ENCODE results near the gene SLITRK4. TPM values are rescaled to one million over a fixed set of nuclear protein-coding genes. Genes with fewer than 3 reads are reported as not detected.
A peak's percentile ranks its signal among the peaks of the same experiment; 100 is the strongest.

The SLITRK4 gene, protein sequence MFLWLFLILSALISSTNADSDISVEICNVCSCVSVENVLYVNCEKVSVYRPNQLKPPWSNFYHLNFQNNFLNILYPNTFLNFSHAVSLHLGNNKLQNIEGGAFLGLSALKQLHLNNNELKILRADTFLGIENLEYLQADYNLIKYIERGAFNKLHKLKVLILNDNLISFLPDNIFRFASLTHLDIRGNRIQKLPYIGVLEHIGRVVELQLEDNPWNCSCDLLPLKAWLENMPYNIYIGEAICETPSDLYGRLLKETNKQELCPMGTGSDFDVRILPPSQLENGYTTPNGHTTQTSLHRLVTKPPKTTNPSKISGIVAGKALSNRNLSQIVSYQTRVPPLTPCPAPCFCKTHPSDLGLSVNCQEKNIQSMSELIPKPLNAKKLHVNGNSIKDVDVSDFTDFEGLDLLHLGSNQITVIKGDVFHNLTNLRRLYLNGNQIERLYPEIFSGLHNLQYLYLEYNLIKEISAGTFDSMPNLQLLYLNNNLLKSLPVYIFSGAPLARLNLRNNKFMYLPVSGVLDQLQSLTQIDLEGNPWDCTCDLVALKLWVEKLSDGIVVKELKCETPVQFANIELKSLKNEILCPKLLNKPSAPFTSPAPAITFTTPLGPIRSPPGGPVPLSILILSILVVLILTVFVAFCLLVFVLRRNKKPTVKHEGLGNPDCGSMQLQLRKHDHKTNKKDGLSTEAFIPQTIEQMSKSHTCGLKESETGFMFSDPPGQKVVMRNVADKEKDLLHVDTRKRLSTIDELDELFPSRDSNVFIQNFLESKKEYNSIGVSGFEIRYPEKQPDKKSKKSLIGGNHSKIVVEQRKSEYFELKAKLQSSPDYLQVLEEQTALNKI
- total RNA-seq (2012; rRNA removed) = not detected in 2 replicates
- not detected in 2 replicates for polyA plus RNA-seq (2012; rRNA removed)
- polyA plus RNA-seq (2012; cell fraction: cytosol; rRNA removed) = not detected in 2 replicates
- polyA plus RNA-seq (2012; cell fraction: nucleus; rRNA removed; ENCODE audit: low replicate concordance) = not detected in 2 replicates
- not detected for Bru-seq, nascent RNA
- BruChase-seq, experiment 1, labeled RNA remaining after a 6-hour chase = percentile 6 among the genes with signal in this experiment
- BruChase-seq, experiment 2, labeled RNA remaining after a 2-hour chase = percentile 6 among the genes with signal in this experiment
- long read RNA-seq = 0 reads

DNA sequence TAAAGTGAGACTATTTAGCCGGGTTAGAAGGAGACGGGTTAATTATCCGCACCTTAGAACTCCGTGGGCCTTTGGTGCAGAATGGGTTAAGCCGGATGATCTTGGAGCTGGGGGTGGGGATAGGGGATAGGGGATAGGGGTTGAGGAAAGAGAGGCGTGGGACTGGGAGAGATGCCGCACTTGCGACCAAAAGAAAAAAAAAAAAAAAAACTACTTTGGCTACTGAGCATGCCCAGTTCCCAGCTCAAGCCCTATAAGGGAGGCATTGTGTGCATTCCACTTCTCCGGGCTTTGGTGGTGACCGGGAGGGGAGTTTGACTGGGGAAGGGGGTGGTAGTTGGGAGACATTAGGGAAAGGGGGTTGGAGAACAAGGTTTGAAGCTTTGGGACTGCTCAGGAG lies at the start of gene SLITRK4:
TSS of gene SLITRK4 (minus strand) at position 187 of the 400 bp plus-strand sequence. CDS start 4,993 bp downstream, outside the sequence.
- no peak within 1 kb of the TSS for H3K23ac ChIP-seq (ENCODE audit: low read depth, low read length)
- no peak within 1 kb of the TSS for H3K4me3 ChIP-seq (ENCODE audit: insufficient read depth, low read depth, low read length)
- no peaks in the 10 kb centered on the region for H3K27me3 ChIP-seq (ENCODE audit: control insufficient read depth, insufficient read depth, low read length)
- intact Hi-C loops (cut with micrococcal nuclease) = no loop called here
- ChIA-PET CTCF (no interaction called here), POLR2A (ENCODE audit: unreplicated experiment) (no interaction called here)
- H2AK5ac ChIP-seq (ENCODE audit: low read depth, low read length) = no peak within 1 kb of the TSS
- H3K36me3 ChIP-seq (ENCODE audit: control insufficient read depth, insufficient read depth, low read length) = no peaks in the 10 kb centered on the region
- H3K4ac ChIP-seq (ENCODE audit: low read depth, low read length) = no peak within 1 kb of the TSS
- H3K9me3 ChIP-seq (ENCODE audit: control insufficient read depth, insufficient read depth, low read length) = peaks cover 11% of the 10 kb centered on the region; the same call in 1 of the 2 replicates
- H3K56ac ChIP-seq (ENCODE audit: extremely low read depth, insufficient read depth, low read length) = no peak within 1 kb of the TSS
- H4K91ac ChIP-seq (ENCODE audit: insufficient read depth, low read depth, low read length) = no peak within 1 kb of the TSS
- H2BK15ac ChIP-seq (ENCODE audit: low read depth, low read length) = no peak within 1 kb of the TSS
- no CpG with 5 or more reads among the region's 10 CpGs for WGBS, 2 experiments (ENCODE audit: extremely low coverage in 2 of 2, insufficient read length in 1 of 2)
- H3K27ac ChIP-seq (ENCODE audit: insufficient read depth, low read length) = no peak within 1 kb of the TSS
- no peak within 1 kb of the TSS for H3K4me2 ChIP-seq (ENCODE audit: low read depth, low read length)
- DNase-seq (no peak), ATAC-seq (ENCODE audit: low read depth) (no peak)
- no peaks in the 10 kb centered on the region for H3K79me1 ChIP-seq (ENCODE audit: low read depth in 1 of 2, low read length in 2 of 2)
- no peak within 1 kb of the TSS for H2AK9ac ChIP-seq (replicated peaks; ENCODE audit: low read depth, low read length, poor library complexity)
- dilution Hi-C loops (cut with HindIII; ENCODE audit: low sequenced_read_pairs, unreplicated experiment) = no loop called here
- no peak within 1 kb of the TSS for H2BK120ac ChIP-seq (ENCODE audit: low read depth, low read length)
- H3K9me1 ChIP-seq (ENCODE audit: insufficient read depth, low read length) = no peaks in the 10 kb centered on the region
- H3K18ac ChIP-seq (ENCODE audit: low read depth, low read length) = no peak within 1 kb of the TSS
- no TSS peak for BruUV-seq (replicated peaks)
- no peak within 1 kb of the TSS for H3K9ac ChIP-seq (ENCODE audit: low read depth, low read length)
- no peak within 1 kb of the TSS for H2BK5ac ChIP-seq (ENCODE audit: low read depth, low read length, poor library complexity, severe bottlenecking)
- no peak within 1 kb of the TSS for H2AFZ ChIP-seq (replicated peaks; ENCODE audit: low read length, poor library complexity)
- no peak within 1 kb of the TSS for H4K8ac ChIP-seq (ENCODE audit: low read depth in 2 of 2, low read length in 2 of 2)
- in situ Hi-C loops (cut with MboI; ENCODE audit: low sequenced_read_pairs) = no loop called here
- no peak within 1 kb of the TSS for H2BK20ac ChIP-seq (ENCODE audit: low read depth, low read length)
- H4K5ac ChIP-seq (ENCODE audit: low read depth, low read length) = no peak within 1 kb of the TSS
- H3K14ac ChIP-seq (replicated peaks; ENCODE audit: low read depth, low read length) = no peak within 1 kb of the TSS
- no peaks in the 10 kb centered on the region for H3K4me1 ChIP-seq (ENCODE audit: control insufficient read depth, insufficient read depth, low read length)
- H4K20me1 ChIP-seq (ENCODE audit: insufficient read depth, low read length) = no peaks in the 10 kb centered on the region
- no peak for TF ChIP-seq RAD21 (IDR thresholded peaks at IDR 0.05; ENCODE audit: low read length)
- no peak for TF ChIP-seq NFE2L2 (IDR thresholded peaks at IDR 0.05; ENCODE audit: low read depth, low read length)
- TF ChIP-seq RFX5 (IDR thresholded peaks at IDR 0.05; ENCODE audit: low read depth, low read length) = no peak
- TF ChIP-seq FOS (IDR thresholded peaks at IDR 0.05; ENCODE audit: low read depth, low read length) = no peak
- TF ChIP-seq, protein P1, sequence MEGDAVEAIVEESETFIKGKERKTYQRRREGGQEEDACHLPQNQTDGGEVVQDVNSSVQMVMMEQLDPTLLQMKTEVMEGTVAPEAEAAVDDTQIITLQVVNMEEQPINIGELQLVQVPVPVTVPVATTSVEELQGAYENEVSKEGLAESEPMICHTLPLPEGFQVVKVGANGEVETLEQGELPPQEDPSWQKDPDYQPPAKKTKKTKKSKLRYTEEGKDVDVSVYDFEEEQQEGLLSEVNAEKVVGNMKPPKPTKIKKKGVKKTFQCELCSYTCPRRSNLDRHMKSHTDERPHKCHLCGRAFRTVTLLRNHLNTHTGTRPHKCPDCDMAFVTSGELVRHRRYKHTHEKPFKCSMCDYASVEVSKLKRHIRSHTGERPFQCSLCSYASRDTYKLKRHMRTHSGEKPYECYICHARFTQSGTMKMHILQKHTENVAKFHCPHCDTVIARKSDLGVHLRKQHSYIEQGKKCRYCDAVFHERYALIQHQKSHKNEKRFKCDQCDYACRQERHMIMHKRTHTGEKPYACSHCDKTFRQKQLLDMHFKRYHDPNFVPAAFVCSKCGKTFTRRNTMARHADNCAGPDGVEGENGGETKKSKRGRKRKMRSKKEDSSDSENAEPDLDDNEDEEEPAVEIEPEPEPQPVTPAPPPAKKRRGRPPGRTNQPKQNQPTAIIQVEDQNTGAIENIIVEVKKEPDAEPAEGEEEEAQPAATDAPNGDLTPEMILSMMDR (conservative IDR thresholded peaks at IDR 0.05; ENCODE audit: low read depth, low read length) = no peak
- no peak for TF ChIP-seq MAFK (IDR thresholded peaks at IDR 0.05; ENCODE audit: low read depth, low read length)
- TF ChIP-seq, protein P2, sequence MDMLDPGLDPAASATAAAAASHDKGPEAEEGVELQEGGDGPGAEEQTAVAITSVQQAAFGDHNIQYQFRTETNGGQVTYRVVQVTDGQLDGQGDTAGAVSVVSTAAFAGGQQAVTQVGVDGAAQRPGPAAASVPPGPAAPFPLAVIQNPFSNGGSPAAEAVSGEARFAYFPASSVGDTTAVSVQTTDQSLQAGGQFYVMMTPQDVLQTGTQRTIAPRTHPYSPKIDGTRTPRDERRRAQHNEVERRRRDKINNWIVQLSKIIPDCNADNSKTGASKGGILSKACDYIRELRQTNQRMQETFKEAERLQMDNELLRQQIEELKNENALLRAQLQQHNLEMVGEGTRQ (IDR thresholded peaks at IDR 0.05; ENCODE audit: low read depth, low read length) = no peak
- TF ChIP-seq RCOR1 (IDR thresholded peaks at IDR 0.05; ENCODE audit: insufficient replicate concordance, low read length) = no peak
- no peak for TF ChIP-seq MXI1 (IDR thresholded peaks at IDR 0.05; ENCODE audit: borderline replicate concordance, low read depth, low read length)
- no peak for TF ChIP-seq CHD1 (IDR thresholded peaks at IDR 0.05; ENCODE audit: low read depth, low read length)
- TF ChIP-seq MAZ (IDR thresholded peaks at IDR 0.05; ENCODE audit: borderline replicate concordance, low read depth, low read length) = no peak
- TF ChIP-seq SMC3 (IDR thresholded peaks at IDR 0.05; ENCODE audit: low read depth, low read length) = no peak
- TF ChIP-seq BHLHE40 (IDR thresholded peaks at IDR 0.05; ENCODE audit: low read depth, low read length) = no peak
- TF ChIP-seq CEBPB (IDR thresholded peaks at IDR 0.05; ENCODE audit: low read depth, low read length) = no peak

Data from IMR-90 (cell line).